SK-MEL-5 (cell line): ENCODE results near the gene SLC25A23. TPM values are rescaled to one million over a fixed set of nuclear protein-coding genes. Genes with fewer than 3 reads are reported as not detected.

Source experiments
- DNase-seq: peaks from one replicate; pipeline ENCODE4 v3.0.0-alpha.2; 2016; ENCODE audit warnings: low read depth, low spot score
- in situ Hi-C: cut with HindIII; loops from 2 replicates; pipeline ENCODE4 v1.10.0; 2016; ENCODE audit warnings: low sequenced_read_pairs, high pct_unique_total_duplicates, low pct_unique_long_range_greater_than_20kb
- total RNA-seq: library from RNA; depleted of rRNA; stranded (reverse); fragments of >200 nt; shearing (Covaris generic); gene quantifications from 2 replicates; pipeline ENCODE4 v1.2.3, GENCODE V29; 2014

The SLC25A23 gene
- total RNA-seq, 1 experiment from 2014 or later, result 49.6 TPM

DNA sequence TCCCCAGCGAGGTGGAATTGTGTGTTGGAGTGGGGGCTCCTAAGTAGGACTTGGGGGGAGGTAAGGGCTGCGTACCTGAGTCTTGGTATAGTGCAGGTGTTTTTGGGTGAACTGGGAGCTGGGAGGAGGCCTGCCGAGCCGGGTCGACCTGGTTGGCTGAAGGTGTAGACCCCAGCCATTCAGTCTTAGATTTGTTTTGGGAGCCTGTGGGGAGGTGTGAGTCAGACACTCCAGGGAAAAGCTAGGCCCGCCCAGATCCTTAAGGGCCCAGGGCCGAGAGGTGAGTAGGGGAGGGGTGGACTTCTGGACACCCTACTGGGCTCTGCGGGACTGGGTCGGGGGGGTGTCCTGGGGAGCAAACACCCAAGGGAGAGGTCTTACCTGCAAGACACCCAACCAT, 5.4 kb upstream of the SLC25A23 start:
- DNase-seq, result no peak
- in situ Hi-C loops, result no loop called here

DNA sequence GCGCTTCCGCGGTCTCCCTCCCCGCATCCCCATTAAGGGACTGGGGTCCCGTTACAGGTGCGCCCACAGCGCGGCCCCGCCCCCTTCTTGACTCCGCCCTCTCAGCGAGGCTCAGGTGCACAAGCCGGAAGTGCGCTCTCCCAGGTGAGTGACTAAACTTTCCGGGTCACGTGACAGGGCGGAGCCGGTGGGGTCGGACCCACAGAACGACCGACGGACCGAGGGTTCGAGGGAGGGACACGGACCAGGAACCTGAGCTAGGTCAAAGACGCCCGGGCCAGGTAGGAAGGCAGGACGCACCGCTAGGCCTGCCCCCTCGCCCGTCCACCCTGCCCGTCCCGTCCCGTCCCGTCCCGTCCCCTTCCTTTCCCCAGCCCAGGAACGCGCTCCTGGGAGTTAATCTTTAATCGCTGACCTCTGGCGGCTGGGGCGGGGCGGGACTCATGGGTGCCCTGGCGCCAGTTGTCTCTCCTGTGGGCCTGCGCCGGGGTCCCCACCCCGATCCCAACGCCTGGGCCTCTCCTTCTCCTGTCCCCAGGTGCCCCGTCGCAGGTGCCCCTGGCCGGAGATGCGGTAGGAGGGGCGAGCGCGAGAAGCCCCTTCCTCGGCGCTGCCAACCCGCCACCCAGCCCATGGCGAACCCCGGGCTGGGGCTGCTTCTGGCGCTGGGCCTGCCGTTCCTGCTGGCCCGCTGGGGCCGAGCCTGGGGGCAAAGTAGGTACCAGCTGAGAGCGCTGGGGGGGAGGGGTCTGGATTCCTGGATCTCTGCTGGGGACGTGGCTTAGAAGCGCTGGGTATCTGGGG, 4.7 kb upstream of the SLC25A23 start, which contains the start of gene CRB3:
CRB3 (plus strand) TSS at position 202 of the 804 bp plus-strand sequence; CDS start at position 633, 431 bp downstream.
- DNase-seq, result no peak

DNA sequence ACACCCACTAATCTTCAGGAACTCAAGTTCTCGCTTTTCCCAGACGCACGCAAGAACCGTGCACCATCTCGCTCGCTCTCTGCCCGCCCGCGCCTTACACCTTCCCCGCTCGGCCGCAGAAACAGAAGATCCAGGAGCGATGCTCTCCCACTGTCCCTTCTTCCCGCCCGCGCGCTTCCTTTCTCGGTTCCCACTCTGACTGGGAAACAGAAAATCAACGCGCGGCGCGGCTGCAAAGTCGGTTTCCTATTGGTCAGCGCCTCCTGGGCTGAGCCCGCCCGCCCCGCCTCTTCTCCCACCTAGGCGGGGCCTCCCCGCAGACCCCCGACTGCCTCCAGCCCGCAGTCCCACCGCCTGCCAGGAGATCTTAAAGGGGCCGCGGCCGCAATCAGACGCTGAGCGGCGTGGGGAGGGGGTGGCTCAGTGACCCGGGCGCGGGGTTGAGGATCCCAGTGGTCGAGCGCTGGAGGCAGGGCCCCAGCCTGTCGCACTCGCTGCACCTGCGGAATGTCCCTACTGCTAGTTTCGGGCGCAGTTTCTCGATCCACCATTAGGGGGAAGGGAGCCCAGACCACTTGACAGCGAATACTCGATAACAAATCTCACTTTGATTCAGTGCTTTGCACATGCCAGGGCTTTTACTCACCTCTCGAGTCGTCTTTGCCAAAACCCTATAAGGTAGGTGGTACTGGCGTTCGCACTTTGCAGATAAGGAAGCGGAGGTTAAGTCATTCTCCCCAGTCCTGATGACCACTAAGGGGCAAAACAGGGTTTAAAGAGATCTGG, 700 bp upstream of the SLC25A23 start:
- in situ Hi-C loops, result no loop called here
- DNase-seq, result peak; percentile 92

More for the DNA sequence above, 4.7 kb upstream of the SLC25A23 start, which contains the start of gene CRB3:
- in situ Hi-C loops, result no loop called here

DNA sequence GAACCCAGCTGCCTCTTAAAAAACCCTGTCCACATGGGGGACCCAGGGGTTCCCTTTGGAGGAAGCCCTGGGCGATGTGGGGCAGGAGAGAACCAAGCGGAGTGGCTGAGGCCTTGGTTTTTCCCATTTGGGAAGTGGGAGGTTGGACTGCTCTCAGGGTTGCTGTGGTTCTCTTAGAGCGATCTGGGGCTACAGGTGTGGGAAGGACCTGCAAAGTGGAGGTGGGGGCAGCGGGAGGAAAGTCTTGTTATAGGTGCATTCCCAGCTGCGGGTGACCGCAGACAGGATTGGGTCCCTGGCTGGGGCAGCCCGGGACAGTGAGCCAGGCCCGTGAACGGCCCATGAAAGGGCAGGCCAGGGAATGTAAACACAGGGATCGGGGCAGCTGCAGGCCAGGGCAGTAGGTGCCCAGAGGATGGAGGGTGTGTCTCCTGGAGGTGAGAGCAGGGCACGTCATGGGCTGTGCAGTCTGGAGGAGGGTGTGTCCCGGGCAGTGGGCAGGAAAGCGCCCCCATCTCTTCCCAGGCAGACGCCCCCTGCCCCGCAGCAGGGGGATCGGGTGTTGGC, 814 bp downstream of the SLC25A23 start:
- in situ Hi-C loops, result no loop called here
- DNase-seq, result no peak

DNA sequence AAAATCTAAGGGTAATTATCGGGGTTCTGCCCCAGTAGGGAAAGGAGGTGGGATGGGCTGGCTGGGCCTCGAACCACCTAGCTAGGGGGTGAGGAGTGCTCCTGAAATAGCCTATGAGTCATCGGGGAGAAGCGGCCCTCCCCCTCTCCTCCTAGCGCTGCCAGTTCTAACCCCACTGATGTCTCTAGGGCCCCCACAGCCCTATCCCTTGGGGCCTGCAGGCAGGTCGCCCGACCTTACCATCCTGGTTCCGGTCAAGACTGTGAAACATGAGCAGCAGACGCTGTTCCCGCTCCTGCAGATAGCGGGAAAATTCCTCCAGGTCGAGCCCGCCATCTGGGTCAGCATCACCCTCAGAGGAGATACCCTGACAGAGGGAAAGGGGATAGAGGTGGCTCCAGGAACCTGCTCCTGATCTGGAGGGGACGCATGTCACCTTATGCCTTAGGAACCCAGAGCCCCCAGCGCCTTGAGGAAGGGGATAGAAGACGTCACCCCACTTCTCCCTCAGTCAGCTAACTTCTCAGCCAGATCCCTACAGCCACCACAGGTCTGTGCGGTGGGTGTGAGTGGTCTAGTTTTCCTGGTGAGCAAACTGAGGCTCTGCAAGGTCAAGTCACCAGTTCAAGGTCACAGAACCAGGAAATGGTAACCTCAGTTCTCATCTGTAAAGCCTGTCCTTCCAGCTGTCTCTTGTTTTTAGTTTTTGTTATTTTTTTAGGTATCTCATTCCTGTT, 1.5 kb downstream of the SLC25A23 start:
- in situ Hi-C loops, result no loop called here
- DNase-seq, result no peak

DNA sequence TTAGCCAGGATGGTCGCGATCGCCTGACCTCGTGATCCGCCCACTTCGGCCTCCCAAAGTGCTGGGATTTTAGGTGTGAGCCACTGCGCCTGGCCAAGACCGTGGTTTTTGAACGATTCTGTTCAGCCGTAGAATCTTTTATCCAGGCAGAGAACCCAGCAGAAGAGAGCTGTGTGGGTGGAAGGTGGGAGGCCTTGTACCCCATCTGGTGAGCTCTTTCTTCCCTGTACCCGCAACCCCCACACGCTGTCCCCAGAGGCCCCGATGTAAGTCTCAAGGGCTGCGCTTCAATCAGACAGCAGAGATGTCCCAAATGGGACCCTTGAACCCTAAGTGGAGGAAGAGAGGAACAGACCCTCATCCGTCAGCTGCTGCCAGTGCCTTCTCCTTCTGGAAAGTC, 3.7 kb downstream of the SLC25A23 start:
- DNase-seq, result no peak
- in situ Hi-C loops, result no loop called here

DNA sequence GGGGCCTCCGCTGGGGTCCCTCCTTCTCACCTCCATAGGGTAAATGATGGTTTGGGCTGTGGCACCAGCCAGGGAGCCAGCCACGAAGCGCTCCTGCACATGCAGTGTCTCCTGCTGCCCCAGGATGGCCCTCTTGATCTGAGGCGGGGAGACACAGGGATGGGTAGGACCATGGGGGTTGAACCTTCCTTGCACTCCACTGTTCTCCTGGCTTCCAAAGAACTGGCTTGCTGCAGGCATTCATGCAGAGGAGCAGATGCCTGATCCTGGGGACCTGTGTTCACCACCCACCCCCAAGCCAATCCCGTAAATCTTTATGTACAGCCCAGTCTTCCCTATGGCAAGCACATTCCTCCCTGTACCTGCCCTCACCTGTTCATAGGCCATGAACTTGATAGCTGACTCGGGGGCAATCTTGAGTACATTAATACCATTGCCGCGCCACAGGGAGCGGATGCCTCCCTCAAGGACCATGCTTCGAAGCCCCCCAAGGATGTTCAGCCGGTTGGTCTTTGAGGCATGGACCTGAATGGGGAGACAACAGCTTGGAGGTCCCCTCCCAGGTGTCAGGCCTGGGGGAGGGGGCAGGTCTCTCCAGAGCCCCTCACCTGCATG, 5.5 kb downstream of the SLC25A23 start:
- in situ Hi-C loops, result no loop called here
- DNase-seq, result no peak

DNA sequence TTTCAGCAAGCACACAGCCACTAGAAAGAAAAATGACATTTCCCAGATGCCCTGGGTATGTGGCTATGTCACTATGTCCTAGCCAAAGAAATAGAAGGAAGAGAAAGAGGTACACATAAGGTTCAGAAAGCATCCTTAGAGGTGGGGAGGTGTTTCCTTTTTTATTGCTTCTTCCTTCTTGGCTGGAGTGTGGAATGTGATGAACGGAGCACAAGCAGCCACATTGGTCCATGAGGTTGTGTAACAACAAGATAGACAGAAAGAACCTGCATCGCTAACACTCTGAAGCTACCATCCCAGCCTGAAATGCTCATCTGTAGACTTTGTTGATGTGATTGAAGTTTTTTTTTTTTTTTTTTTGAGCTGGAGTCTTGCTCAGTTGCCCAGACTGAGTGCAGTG, 6.7 kb downstream of the SLC25A23 start:
- in situ Hi-C loops, result no loop called here
- no peak for DNase-seq

DNA sequence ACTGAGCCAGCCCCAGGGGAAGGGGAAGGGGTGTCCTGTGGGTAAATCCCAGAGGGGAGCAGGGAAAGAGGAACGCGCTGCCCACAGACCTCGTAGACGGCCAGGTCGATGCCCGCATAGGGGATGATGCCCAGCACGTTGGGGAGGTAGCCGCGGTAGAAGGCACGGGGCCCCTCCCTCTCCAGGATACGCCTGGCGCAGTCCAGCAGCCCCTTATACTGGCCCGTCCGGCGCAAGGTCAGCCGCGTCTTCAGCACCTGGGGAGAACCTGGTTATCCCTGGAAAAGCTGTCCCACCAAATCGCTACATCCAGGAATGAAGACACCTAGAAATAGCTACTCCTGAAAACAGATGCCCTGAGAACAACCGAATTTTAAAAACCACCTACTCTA, 7.4 kb downstream of the SLC25A23 start:
- no peak for DNase-seq
- in situ Hi-C loops, result no loop called here

DNA sequence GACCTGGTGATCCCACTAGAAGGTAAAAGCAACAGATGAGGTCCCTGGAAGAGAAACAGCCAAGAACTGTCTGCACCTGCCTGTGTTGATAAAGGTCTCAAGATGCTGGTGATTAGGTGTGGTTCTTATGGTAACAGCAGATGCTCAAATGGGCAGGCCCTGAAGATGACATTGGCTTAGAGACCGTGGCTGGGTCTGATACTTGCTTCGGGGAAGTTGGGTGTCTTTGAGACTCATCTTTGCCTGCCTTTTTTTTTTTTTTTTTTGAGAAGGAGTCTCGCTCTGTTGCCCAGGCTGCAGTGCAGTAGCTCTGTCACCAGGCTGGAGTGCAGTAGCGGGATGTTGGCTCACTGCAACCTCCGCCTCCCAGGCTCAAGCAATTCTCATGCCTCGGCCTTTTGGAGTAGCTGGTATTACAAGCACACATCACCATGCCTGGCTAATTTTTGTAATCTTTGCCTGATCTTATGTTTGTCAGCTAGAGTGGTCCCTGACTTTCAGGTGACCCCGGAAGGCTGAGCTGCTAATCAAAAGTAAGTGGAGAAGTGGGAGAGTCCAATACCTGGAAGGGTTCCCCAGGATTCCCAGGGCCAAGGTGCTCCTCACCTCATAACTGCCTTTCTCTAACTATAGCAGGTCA, 7.9 kb downstream of the SLC25A23 start:
- in situ Hi-C loops, result no loop called here
- DNase-seq, result no peak

DNA sequence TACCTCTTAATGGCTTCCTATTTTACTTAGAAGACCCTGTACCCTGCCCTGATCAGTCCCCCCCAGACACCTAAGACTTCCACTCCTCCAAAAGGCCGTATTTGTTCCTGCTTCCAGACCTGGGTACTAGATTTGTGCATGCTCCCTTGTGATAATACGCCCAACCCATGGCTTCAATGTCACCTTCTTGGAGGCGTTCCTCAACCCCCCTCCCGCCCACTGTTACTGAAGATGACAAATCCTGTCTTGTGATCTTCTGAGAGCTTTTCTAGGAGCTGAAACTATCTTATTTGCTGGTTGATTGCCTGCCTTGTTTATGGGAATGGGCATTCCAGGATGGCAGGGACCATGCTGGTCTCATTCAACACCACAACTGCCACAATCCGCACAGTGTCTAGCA, 9.4 kb downstream of the SLC25A23 start:
- in situ Hi-C loops, result no loop called here
- no peak for DNase-seq

DNA sequence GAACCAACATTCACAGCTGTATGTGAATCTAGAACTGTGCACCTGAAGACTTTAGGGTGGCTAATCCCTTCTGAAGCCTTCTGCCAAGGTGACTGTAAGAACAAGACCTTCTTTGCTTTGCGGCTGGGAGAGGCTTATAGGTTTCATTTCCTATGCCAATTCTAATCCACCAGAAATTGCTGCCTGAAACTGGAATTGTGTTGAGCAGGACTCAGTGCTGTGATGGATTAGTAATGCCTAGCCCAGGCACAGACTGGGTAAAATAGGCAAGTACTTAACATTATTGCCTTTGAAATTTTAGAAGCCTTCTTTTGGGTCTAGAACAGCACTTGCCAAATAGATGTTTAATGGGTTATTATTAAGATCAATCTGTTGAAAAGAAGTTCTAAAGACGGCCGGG, 11.5 kb downstream of the SLC25A23 start:
- no peak for DNase-seq
- in situ Hi-C loops, result no loop called here

DNA sequence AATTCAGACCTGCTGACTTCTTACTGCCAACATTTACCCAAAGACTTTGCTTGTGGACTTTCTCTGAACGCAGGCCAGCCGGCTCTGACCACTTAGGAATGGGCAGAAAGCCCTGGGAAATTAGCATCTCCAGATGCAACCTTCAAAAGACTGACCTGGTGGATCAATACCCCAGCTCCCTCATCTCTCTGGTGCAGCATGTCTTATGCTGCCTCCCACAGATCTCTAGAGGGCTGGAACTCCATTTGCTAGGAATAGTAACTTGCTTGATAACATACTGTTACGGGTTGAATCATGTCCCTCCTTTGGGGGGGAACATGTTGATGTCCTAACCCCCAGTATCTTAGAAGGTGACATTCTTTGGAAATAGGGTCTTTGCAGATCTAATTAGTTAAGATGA, 13.1 kb downstream of the SLC25A23 start:
- in situ Hi-C loops, result no loop called here
- no peak for DNase-seq

DNA sequence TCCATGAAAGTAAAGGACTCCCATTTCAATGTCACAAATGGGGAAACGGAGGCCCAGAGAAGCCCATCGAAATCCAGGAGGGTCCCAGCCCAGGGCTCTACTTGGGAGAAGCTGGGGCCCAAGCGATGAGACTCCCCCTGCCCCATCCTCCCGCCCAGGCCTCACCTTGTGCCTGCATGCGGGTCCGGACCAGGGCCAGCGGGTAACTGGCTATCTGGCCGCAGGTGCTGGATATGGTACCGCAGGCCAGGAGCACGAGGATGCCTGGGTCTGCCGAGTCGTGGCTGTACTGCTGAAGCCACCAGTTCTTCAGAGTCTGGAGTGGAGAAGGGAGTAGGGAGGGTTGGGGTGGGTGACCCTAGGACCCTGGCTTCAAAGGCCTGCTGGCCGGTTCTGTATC, 15.6 kb downstream of the SLC25A23 start:
- in situ Hi-C loops, result no loop called here

DNA sequence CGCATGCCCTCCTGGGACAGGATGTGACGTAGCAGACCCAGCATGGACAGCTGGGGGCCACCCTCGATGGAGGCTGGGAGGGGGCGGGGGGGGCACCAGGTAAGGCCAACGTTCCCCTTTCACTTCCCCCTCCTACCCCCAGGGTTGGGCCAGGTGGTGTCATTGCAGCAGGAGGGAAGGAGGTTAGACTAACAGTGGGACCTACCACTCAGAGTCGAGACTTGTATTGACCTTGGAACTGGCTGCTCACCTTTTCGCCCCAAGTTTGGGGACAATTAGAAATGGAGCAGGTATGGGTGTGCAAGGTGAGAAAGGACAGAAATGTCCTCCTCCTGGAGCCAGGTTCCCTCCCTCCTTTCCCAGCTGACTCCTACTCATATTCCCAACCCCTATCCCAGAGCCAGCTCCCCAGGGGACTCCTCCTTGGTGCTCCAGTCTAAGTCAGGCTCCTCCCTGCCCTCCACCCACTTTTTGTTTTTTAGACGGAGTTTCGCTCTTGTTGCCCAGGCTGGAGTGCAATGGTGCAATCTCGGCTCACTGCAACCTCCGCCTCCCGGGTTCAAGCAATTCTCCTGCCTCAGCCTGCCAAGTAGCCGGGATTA, 17.4 kb downstream of the SLC25A23 start:
- no peak for DNase-seq
- in situ Hi-C loops, result no loop called here

More for the DNA sequence above, 15.6 kb downstream of the SLC25A23 start:
- no peak for DNase-seq

DNA sequence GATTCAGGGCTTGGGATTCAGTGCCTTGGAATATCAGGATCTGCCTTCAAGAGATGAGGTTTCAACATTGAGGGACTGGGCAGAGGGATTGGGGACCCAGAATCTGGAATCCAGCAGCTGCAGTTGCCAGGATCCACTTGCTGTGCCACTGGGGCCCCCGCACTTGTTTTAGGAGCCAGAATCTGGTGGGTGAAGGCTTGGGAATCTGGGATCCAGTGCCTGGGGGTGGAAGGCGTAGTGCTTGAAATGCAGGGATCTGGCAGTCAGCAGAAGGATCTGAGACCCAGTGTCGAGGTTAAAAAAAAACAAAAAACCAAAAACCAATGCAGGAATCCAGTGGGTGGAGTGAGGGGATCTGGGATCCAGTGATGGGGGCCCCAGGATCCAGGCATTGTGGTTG, 18.7 kb downstream of the SLC25A23 start:
- in situ Hi-C loops, result no loop called here
- no peak for DNase-seq

DNA sequence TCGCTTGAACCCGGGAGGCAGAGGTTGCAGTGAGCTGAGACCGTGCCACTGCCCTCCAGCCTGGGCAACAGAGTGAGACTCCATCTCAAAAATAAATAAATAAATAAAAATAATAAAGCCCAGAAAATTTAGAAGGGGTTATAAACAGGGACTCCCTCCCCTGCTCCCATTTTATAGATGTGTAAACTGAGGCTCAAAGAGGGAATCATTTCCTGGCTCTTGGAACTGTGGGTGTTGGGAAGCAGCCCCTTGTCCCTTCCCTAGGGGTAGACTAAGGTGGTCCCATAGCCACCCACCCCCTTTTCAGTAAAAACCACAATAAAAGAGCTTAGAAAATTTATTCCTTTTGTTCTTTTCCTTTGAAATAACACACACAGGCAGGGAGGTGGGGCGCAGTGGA, 19.8 kb downstream of the SLC25A23 start:
- in situ Hi-C loops, result no loop called here
- DNase-seq, result no peak
